CD14-positive monocyte (primary cell): ENCODE results near the gene SYT7. TPM values are rescaled to one million over a fixed set of nuclear protein-coding genes. Genes with fewer than 3 reads are reported as not detected.

Experiments used
- DNase-seq, 3 donors: peaks; one replicate each; pipeline ENCODE4 v3.0.0-alpha.2; 2011 to 2022
- H2AFZ ChIP-seq: 2 replicates; pipeline ENCODE4 v1.6.0; 2012; ENCODE audit warnings: mild to moderate bottlenecking, low read depth, low read length, inconsistent platforms; ENCODE audit not compliant: insufficient read depth, poor library complexity, severe bottlenecking
- H3K27ac ChIP-seq, 2 donors: 1 replicate in 1 of 2; 2 replicates in 1 of 2; pipeline ENCODE4 v1.5.1; 2012 to 2013; ENCODE audit warnings: low read length in 2 of 2, control low read depth in 1 of 2, inconsistent platforms in 1 of 2, low read depth in 1 of 2, mild to moderate bottlenecking in 1 of 2
- H3K27me3 ChIP-seq, 2 donors: one replicate each; pipeline versions ENCODE4 v1.6.0 to v1.6.1; 2011 to 2013; ENCODE audit warnings: low read length in 2 of 2; ENCODE audit not compliant: control insufficient read depth in 2 of 2, insufficient read depth in 2 of 2
- H3K36me3 ChIP-seq, 2 donors: replicated peaks in 1 of 2; 1 replicate in 1 of 2; 2 replicates in 1 of 2; pipeline versions ENCODE4 v1.5.1 to v1.6.1; 2012 to 2013; ENCODE audit warnings: low read length in 2 of 2, control low read depth in 1 of 2, inconsistent platforms in 1 of 2, mild to moderate bottlenecking in 1 of 2; ENCODE audit not compliant: insufficient read depth in 2 of 2, control insufficient read depth in 1 of 2
- H3K4me1 ChIP-seq, 2 donors: 1 replicate in 1 of 2; 2 replicates in 1 of 2; pipeline versions ENCODE4 v1.5.1 to v1.6.1; 2012 to 2013; ENCODE audit warnings: low read length in 2 of 2, control low read depth in 1 of 2, inconsistent platforms in 1 of 2, mild to moderate bottlenecking in 1 of 2, moderate library complexity in 1 of 2; ENCODE audit not compliant: insufficient read depth in 2 of 2, control insufficient read depth in 1 of 2
- H3K4me2 ChIP-seq: replicated peaks from 2 replicates; pipeline ENCODE3; 2012; ENCODE audit warnings: low read length, moderate library complexity, mild to moderate bottlenecking; ENCODE audit not compliant: poor library complexity, severe bottlenecking; ENCODE audit errors: extremely low read depth
- H3K4me3 ChIP-seq, 3 experiments: fragments of 200-600 bp in 1 of 3; sonication (generic) in 1 of 3; replicated peaks in 1 of 3; 1 replicate in 2 of 3; 2 replicates in 1 of 3; pipeline ENCODE4 v1.5.1; 2011 to 2013; ENCODE audit warnings: low read length in 3 of 3, mild to moderate bottlenecking in 3 of 3, control low read depth in 2 of 3, low read depth in 2 of 3, inconsistent platforms in 1 of 3, moderate library complexity in 1 of 3
- H3K79me2 ChIP-seq: 2 replicates; pipeline ENCODE4 v1.6.0; 2012; ENCODE audit warnings: mild to moderate bottlenecking, control low read depth, inconsistent platforms, low read length, moderate library complexity; ENCODE audit not compliant: insufficient read depth
- H3K9ac ChIP-seq: 2 replicates; pipeline ENCODE4 v1.6.0; 2017; ENCODE audit warnings: low read length, mild to moderate bottlenecking; ENCODE audit not compliant: insufficient read depth, poor library complexity, severe bottlenecking
- H3K9me3 ChIP-seq, 2 donors: replicated peaks in 1 of 2; 1 replicate in 1 of 2; 2 replicates in 1 of 2; pipeline versions ENCODE4 v1.5.1 to v1.6.1; 2012 to 2013; ENCODE audit warnings: low read length in 2 of 2, control low read depth in 1 of 2; ENCODE audit not compliant: control insufficient read depth in 1 of 2, insufficient read depth in 1 of 2
- H4K20me1 ChIP-seq: 2 replicates; pipeline ENCODE4 v1.6.0; 2012; ENCODE audit warnings: mild to moderate bottlenecking, low read length, control low read depth, moderate library complexity; ENCODE audit not compliant: insufficient read depth
- H3K27ac Mint-ChIP-seq, 7 donors: one replicate each; pipeline ENCODE4 v1.8.0; 2020; ENCODE audit warnings: mild to moderate bottlenecking in 7 of 7, mixed read lengths in 7 of 7, moderate library complexity in 6 of 7, inconsistent platforms in 2 of 7
- H3K27me3 Mint-ChIP-seq, 3 donors: one replicate each; pipeline ENCODE4 v1.8.0; 2021 to 2022; ENCODE audit warnings: low read depth in 3 of 3, mild to moderate bottlenecking in 3 of 3, mixed read lengths in 3 of 3, moderate library complexity in 3 of 3, inconsistent platforms in 1 of 3
- H3K36me3 Mint-ChIP-seq, 2 donors: one replicate each; pipeline ENCODE4 v1.8.0; 2020; ENCODE audit warnings: mixed read lengths in 2 of 2, inconsistent platforms in 1 of 2, mild to moderate bottlenecking in 1 of 2
- H3K4me1 Mint-ChIP-seq: one replicate; pipeline ENCODE4 v1.8.0; 2020; ENCODE audit warnings: mild to moderate bottlenecking, mixed read lengths
- H3K4me3 Mint-ChIP-seq, 2 donors: one replicate each; pipeline ENCODE4 v1.8.0; 2020; ENCODE audit warnings: mild to moderate bottlenecking in 2 of 2, mixed read lengths in 2 of 2, moderate library complexity in 1 of 2
- H3K9me3 Mint-ChIP-seq, 7 donors: one replicate each; pipeline ENCODE4 v1.8.0; 2020 to 2022; ENCODE audit warnings: mixed read lengths in 7 of 7, mild to moderate bottlenecking in 6 of 7, moderate library complexity in 6 of 7, inconsistent platforms in 2 of 7
- WGBS: methylation state at CpG from one replicate; pipeline ENCODE4 v1.1.5; 2013; ENCODE audit warnings: missing lambda C conversion rate; ENCODE audit not compliant: insufficient coverage; 5-methylcytosine and 5-hydroxymethylcytosine counted together
- intact Hi-C, 2 donors: fragments of 100-400 bp; cut with micrococcal nuclease; formaldehyde crosslinking; loops; one replicate each; pipeline versions ENCODE4 v1.15.0 to v1.15.1; 2023
- polyA plus RNA-seq, 3 donors: library from polyadenylated mRNA; depleted of rRNA in 1 of 3; unstranded in 2 of 3; stranded (reverse) in 1 of 3; fragments of 300-500 nt in 2 of 3; fragments of >200 nt in 1 of 3; fragmentation: Illumina TruSeq in 2 of 3; gene quantifications; 1 replicate in 2 of 3; 2 replicates in 1 of 3; pipeline ENCODE4 v1.2.3, GENCODE V29; 2012 to 2021
- TF ChIP-seq, protein P1 (sequence below): fragments of 200-600 bp; IDR thresholded peaks from one replicate; pipeline ENCODE4 v1.8.0; 2022; ENCODE audit warnings: antibody characterized with exemption, mild to moderate bottlenecking

The SYT7 gene
- polyA plus RNA-seq, 3 donors: not detected

DNA sequence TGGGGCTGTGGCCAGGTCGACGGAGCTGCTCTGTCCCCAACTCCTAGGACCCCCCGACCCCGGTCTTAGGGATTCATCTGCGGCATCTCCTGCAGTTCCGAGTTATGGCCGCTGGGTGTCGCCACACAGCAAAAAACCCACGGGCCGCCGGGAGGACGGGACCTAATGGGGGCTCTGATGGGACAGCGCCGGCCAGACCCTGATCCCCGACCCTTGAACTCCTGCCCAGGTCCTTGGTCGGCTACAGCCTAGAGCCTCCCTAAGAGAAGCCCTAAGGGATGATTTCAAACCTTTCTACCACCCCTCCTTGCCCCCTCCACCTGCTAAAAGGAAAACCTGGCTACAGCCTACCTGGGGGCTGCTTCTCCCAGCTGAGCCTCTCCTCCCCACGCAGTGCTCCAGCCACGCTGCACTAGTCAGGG, 103.1 kb downstream of the SYT7 start:
- Histone ChIP-seq H3K4me1 (no peaks in the 10 kb centered on the region), H3K79me2 (no peaks in the 10 kb centered on the region), H3K4me3 (no peak overlapping the region), H3K4me2 (no peak overlapping the region), H3K36me3 (peaks cover 3 to 15% of the 10 kb centered on the region in 2 donors), H3K9me3 (no peaks in the 10 kb centered on the region), H2AFZ (no peak overlapping the region), H4K20me1 (no peaks in the 10 kb centered on the region), H3K27me3 (no peaks in the 10 kb centered on the region), H3K27ac (no peak overlapping the region), H3K9ac (no peak overlapping the region)
- intact Hi-C loops: loop anchor here (5.0 kb wide), 2 partner anchors 40 to 160 kb away; no protein-coding TSS in a partner anchor
- 5% methylated on average over 15 of the region's 18 CpGs for WGBS
- no peak overlapping the region for H3K4me3 Mint-ChIP-seq
- TF ChIP-seq, protein P1, sequence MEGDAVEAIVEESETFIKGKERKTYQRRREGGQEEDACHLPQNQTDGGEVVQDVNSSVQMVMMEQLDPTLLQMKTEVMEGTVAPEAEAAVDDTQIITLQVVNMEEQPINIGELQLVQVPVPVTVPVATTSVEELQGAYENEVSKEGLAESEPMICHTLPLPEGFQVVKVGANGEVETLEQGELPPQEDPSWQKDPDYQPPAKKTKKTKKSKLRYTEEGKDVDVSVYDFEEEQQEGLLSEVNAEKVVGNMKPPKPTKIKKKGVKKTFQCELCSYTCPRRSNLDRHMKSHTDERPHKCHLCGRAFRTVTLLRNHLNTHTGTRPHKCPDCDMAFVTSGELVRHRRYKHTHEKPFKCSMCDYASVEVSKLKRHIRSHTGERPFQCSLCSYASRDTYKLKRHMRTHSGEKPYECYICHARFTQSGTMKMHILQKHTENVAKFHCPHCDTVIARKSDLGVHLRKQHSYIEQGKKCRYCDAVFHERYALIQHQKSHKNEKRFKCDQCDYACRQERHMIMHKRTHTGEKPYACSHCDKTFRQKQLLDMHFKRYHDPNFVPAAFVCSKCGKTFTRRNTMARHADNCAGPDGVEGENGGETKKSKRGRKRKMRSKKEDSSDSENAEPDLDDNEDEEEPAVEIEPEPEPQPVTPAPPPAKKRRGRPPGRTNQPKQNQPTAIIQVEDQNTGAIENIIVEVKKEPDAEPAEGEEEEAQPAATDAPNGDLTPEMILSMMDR: peak; percentile 99
- no peaks in the 10 kb centered on the region for H3K4me1 Mint-ChIP-seq
- peaks cover 0 to 3% (median 2%) of the 10 kb centered on the region in 3 donors for H3K27me3 Mint-ChIP-seq
- peaks cover 7 to 13% of the 10 kb centered on the region in 2 donors for H3K36me3 Mint-ChIP-seq
- peaks cover 0 to 3% (median 0%) of the 10 kb centered on the region in 7 donors for H3K9me3 Mint-ChIP-seq
- peak; percentile 7 to 28 (median 9) for DNase-seq
- no peak overlapping the region for H3K27ac Mint-ChIP-seq

GRCh38 chr11:61477126-61477525, 103.8 kb downstream of the SYT7 start:
- Mint-ChIP-seq H3K27me3 (peaks cover 0 to 3% (median 2%) of the 10 kb centered on the region in 3 donors), H3K4me3 (no peak overlapping the region), H3K9me3 (peaks cover 0 to 3% (median 0%) of the 10 kb centered on the region in 7 donors), H3K36me3 (peaks cover 10 to 16% of the 10 kb centered on the region in 2 donors), H3K4me1 (no peaks in the 10 kb centered on the region), H3K27ac (peak overlapping the region in 1 of 7 donors; percentile 45)
- TF ChIP-seq, protein P1: no peak
- no peaks in the 10 kb centered on the region for H3K79me2 ChIP-seq
- no peak overlapping the region for H2AFZ ChIP-seq
- no peaks in the 10 kb centered on the region for H3K9me3 ChIP-seq
- intact Hi-C loops: loop anchor here (5.0 kb wide), 2 partner anchors 40 to 160 kb away; no protein-coding TSS in a partner anchor
- no peak for DNase-seq
- WGBS: 82% methylated on average over 8 of the region's 8 CpGs
- no peak overlapping the region for H3K9ac ChIP-seq
- H3K4me3 ChIP-seq: no peak overlapping the region
- no peaks in the 10 kb centered on the region for H4K20me1 ChIP-seq
- no peaks in the 10 kb centered on the region for H3K4me1 ChIP-seq
- H3K27me3 ChIP-seq: no peaks in the 10 kb centered on the region
- H3K27ac ChIP-seq: no peak overlapping the region
- H3K4me2 ChIP-seq: no peak overlapping the region
- H3K36me3 ChIP-seq: peaks cover 5 to 19% of the 10 kb centered on the region in 2 donors
